SK-N-DZ (cell line): Measurements from ENCODE around the gene DDC.
A peak's percentile ranks its signal among the peaks of the same experiment; 100 is the strongest.
"Not testable (repeated sequence)": the region's sequence is repeated elsewhere in the genome, so short reads cannot be mapped to it uniquely, and the experiment has no call there.

Source experiments
- DNase-seq: peaks from one replicate; pipeline ENCODE4 v3.0.0-alpha.2; 2015; ENCODE audit warnings: low spot score

DDC gene

GRCh38 chr7:50528266-50529092 lies 36.7 kb downstream of the DDC start:
- DNase-seq = peak; percentile 22

- not testable (repeated sequence) for DNase-seq
Observed at GRCh38 chr7:50519350-50519749, 45.9 kb downstream of the DDC start.

GRCh38 chr7:50513166-50513871 lies 51.9 kb downstream of the DDC start:
- no peak for DNase-seq

- no peak for DNase-seq
Observed at GRCh38 chr7:50512384-50512783, 52.8 kb downstream of the DDC start.

- no peak for DNase-seq
Observed at GRCh38 chr7:50509459-50509858, 55.7 kb downstream of the DDC start.

- DNase-seq = no peak
Observed at GRCh38 chr7:50508471-50508943, 56.7 kb downstream of the DDC start.

GRCh38 chr7:50507898-50508470 lies 57.2 kb downstream of the DDC start:
- peak; percentile 99 for DNase-seq

- no peak for DNase-seq
Observed at GRCh38 chr7:50505553-50506210, 59.5 kb downstream of the DDC start.

GRCh38 chr7:50504646-50505546 lies 60.3 kb downstream of the DDC start:
- DNase-seq = peak; percentile 62

GRCh38 chr7:50502947-50503346 lies 62.3 kb downstream of the DDC start:
- DNase-seq = no peak

GRCh38 chr7:50502001-50502684 lies 63.1 kb downstream of the DDC start:
- DNase-seq = no peak

- no peak for DNase-seq
Observed at GRCh38 chr7:50499092-50499491, 66.1 kb downstream of the DDC start.

GRCh38 chr7:50497968-50498367 lies 67.2 kb downstream of the DDC start:
- DNase-seq = no peak

GRCh38 chr7:50497068-50497642 lies 68.0 kb downstream of the DDC start:
- no peak for DNase-seq

- DNase-seq = no peak
Observed at GRCh38 chr7:50496569-50496968, 68.6 kb downstream of the DDC start.

- no peak for DNase-seq
Observed at GRCh38 chr7:50495746-50496145, 69.5 kb downstream of the DDC start.

GRCh38 chr7:50492770-50493519 lies 72.3 kb downstream of the DDC start:
- DNase-seq = no peak

GRCh38 chr7:50491943-50492342 lies 73.3 kb downstream of the DDC start:
- no peak for DNase-seq

GRCh38 chr7:50491209-50491608 lies 74.0 kb downstream of the DDC start:
- no peak for DNase-seq
